GM21423 (cell line): ENCODE data around the gene CDK16.
"Not testable (repeated sequence)": the region's sequence is repeated elsewhere in the genome, so short reads cannot be mapped to it uniquely, and the experiment has no call there.

Experiments
- ATAC-seq: cut with Tn5 transposase; IDR thresholded peaks from one replicate; pipeline ENCODE4 v1.9.1; 2021; ENCODE audit warnings: mild to moderate bottlenecking, moderate library complexity; ENCODE audit not compliant: unreplicated experiment

CDK16 gene

DNA sequence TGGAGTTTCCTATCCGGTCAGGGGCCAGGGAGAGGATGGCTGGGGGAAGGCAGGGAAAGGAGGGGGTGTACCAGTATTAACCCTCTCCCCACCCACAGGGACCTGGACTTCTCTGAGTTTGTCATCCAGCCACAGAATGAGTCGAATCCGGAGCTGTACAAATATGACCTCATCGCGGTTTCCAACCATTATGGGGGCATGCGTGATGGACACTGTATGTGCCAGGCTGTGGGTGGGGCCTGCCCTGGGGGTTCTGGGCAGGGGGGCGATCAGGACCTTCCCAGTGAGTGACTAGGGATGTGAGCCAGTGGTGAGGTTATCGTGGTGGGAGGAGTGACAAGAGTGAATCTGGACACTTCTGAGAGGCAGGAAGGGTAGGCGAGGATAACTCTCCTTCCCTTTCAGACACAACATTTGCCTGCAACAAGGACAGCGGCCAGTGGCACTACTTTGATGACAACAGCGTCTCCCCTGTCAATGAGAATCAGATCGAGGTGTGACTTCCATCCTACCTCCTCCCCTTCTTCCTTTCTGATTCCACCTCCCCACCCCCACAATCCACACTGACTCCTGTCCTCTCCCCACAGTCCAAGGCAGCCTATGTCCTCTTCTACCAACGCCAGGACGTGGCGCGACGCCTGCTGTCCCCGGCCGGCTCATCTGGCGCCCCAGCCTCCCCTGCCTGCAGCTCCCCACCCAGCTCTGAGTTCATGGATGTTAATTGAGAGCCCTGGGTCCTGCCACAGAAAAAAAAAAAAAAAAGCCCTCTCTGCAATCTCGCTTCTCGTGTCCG is 28.9 kb downstream of the CDK16 start:
- ATAC-seq, result no peak

DNA sequence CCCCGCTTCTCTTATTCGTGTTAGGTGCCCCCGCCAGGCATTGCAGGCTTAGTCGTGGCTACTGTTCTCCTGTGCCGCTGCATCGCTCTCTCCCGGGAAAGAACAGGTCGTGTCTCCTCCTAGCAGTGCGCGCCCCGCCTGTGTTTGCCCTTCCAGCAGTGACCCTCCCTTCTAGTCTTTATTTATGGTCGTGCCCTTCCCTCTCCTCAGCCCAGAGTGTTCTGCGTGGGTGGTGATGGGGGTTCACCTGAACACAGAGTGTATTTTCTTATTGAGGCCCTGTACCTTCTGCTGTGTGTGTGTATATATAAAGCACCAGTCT is 29.5 kb downstream of the CDK16 start:
- no peak for ATAC-seq

DNA sequence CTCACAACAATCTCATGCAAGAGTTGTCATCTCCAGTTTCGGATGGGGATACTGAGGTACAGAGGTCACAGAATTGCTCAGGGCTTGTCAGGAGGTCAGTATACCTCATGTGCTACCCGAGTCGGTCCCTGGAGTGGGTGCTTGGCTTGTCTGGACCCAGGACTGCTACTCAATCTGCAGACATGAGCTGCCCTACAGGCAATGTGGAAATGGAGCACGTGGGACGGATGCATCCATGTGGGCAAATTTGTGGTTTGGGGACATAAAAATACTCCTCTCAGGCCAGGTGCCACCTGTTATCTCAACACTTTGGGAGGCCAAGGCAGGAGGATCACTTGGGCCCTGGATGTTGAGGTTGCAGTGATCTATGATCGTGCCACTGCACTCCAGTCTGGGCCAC is 30.1 kb downstream of the CDK16 start:
- no peak for ATAC-seq

DNA sequence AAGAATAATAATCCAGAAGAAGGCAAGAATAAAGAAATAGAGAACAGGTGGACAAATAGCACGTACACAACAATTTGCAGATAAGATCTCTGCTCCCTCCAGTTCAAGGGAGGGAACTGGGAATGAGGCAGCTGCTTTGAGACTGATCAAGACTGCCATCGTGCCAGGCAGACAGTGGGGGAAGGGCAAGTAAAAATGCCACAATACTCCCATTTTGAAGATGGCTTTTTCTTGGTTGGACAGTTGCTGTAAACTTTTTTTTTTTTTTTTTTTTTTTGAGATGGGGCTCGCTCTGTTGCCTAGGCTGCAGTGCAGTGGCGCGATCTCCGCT is 31.5 kb downstream of the CDK16 start:
- no peak for ATAC-seq

DNA sequence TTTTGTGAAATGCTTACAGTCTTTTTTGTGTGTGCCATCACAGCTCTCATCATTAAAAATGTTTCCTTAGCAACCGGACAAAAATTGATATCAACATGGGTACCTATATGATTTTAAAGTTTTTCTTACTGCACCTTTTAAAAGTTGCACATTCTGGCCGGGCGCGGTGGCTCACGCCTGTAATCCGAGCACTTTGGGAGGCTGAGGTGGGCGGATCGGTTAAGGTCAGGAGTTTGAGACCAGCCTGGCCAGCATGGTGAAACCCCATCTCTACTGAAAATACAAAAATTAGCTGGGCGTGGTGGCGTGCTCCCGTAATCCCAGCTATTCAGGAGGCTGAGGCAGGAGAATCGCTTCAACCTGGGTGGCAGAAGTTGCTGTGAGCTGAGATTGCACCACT is 39.1 kb downstream of the CDK16 start:
- not testable (repeated sequence) for ATAC-seq

DNA sequence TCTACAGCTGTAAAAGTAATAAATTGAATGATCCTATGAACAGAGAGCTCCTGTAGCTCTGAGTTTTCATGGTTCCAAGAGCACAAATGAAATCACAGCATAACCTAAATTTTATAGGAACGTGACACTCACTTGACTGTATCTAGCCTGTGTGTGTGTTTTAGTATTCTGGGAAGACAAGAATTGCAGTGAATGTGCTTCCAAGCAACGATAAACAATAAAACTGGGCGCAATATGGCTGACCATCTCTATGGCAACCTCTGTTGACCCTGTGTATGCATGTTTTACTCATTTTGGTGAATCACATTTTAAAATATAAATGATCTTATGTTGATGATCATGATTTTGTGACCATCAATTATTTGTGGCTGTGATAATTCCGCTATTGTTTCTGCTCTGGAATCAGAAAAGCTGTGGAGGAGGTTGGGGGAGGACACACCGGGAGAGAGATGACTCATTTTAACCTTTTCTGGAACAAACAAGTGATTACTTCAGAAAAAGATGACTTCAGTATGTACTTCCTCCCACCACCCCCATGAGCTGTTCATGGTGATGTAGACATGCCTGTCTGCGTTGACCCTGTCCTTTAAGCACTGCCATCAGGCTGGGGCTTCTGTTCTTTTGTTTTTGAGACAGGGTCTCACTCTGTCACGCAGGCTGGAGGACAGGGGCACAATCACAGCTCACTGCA is 46.1 kb downstream of the CDK16 start:
- no peak for ATAC-seq

DNA sequence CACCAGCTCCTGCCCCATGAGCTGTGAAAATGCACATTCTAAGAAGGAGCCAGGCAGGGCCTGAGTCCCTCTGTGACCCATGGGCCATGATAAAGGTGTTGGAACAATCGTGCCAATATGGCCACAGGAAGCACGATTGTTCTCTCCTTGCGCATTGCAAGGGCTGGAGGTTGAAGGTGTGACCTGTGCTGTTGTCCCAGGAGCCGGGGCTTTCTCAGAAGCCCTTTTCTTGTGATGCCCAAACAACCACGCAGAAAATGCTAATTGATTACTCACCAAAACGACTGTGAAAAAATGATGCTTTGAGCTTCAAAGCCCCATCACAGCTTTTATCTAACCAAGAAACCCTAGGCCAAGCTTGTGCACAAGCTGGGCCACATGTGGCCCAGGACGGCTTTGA is 48.2 kb downstream of the CDK16 start:
- ATAC-seq, result no peak

DNA sequence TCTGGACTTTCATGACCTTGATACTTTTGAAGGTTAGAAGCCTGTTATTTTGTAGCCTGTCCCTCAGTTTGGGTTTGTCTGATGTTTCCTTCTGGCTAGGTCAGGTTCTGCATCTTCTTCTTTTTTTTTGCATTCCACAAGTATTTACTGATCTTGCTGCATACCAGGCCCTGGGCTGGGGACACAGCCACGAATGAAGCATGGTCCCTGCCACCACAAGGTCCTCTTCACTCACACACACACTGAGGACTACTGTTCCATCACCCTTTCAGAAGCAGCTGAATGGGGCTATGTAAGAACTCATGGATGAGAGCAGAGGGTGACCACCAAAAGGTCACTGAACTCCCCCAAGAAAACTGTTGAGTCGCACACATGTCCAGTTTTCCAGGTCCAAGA is 53.5 kb downstream of the CDK16 start:
- no peak for ATAC-seq

DNA sequence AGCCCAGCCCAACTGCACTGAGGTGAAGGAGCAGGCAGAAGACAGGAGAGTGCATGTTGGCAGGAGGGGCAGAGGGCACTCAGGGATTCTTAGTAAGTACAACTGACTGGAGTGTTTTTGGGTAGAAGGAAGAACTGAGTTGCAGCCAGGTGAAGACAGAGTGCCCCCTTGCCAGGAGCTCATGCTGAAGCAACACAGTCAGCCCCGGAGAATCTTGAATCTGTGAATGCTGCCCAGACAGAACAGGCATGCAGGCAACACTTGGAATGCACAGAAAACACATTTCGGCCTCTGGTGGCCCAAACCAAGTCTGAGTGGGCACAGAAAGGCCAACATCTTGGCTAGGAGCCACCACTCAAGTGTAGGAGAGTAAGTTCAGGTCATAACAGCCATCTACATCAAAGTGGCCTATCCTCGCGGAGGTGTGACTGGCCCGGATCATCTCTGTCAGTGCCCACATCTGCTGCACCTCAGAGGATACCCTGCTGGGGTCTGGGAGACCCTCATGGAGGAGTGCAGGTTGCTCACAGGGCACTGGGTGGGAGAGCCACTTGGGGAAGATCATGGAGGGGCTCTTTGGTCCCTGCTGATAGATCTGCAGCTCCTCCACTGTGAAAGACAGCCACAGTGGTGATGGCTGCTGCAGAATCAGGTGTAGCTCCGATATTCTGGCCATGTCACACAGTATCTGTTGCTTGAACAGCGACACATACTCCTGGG is 54.7 kb downstream of the CDK16 start:
- ATAC-seq, result no peak

DNA sequence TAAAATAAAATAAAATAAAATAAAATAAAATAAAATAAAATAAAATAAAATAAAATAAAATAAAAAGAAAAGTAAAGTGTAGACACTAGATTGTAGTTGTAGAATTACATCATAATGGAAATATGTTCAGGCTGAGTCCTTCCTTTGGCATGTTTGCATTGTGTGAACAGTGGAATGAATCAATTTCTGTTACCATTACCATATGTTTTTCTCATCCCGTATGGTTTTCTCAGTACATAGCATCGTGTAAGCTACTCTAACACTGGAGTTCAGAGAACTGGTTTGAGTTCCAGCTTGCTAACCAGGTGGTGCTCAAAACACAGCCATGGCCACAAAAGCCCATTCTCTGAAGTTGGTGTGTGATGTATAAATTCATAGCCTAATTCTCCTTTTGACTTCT is 60.2 kb downstream of the CDK16 start:
- no peak for ATAC-seq
